Thyroid gland (tissue), 4 donors: ENCODE results near the gene NR1H3.

ENCODE experiments used
- CTCF ChIP-seq, 6 experiments: fragments of 200-600 bp in 3 of 6; fragments of 450-650 bp in 3 of 6; sonication (generic) in 3 of 6; IDR thresholded peaks; one replicate each; pipeline ENCODE4 v1.5.1; 2016 to 2019; ENCODE audit warnings: antibody characterized with exemption in 6 of 6, mild to moderate bottlenecking in 2 of 6, inconsistent platforms in 1 of 6, moderate library complexity in 1 of 6
- POLR2A ChIP-seq, 2 donors: fragments of 450-650 bp; IDR thresholded peaks; one replicate each; pipeline ENCODE4 v1.6.1; 2017; ENCODE audit warnings: antibody characterized with exemption in 2 of 2, mild to moderate bottlenecking in 2 of 2, moderate library complexity in 1 of 2

- TF ChIP-seq CTCF (IDR thresholded peaks at IDR 0.05) (no peak), POLR2A (IDR thresholded peaks at IDR 0.05) (peak; percentile 11 to 89)
Observed at GRCh38 chr11:47269829-47270305, 12.1 kb downstream of the NR1H3 start, which contains the start of gene MADD.
